Neuronal stem cell (in vitro differentiated cells): ENCODE measurements around the gene MICU1.
"Not testable (repeated sequence)": the region's sequence is repeated elsewhere in the genome, so short reads cannot be mapped to it uniquely, and the experiment has no call there.

Source experiments
- DNase-seq: peaks from one replicate; pipeline ENCODE4 v3.0.0-alpha.2; 2013; ENCODE audit warnings: low spot score
- H2AFZ ChIP-seq: one replicate; pipeline ENCODE4 v1.6.1; 2013; ENCODE audit warnings: mild to moderate bottlenecking, low read length, inconsistent platforms
- H2AK5ac ChIP-seq: 2 replicates; pipeline ENCODE4 v1.6.1; 2013; ENCODE audit warnings: low read depth, mild to moderate bottlenecking, inconsistent platforms, low read length, moderate library complexity, mixed read lengths
- H2BK120ac ChIP-seq: 2 replicates; pipeline ENCODE4 v1.6.1; 2013; ENCODE audit warnings: low read depth, mild to moderate bottlenecking, inconsistent platforms, low read length, moderate library complexity, mixed read lengths
- H2BK12ac ChIP-seq: one replicate; pipeline ENCODE4 v1.6.1; 2013; ENCODE audit warnings: low read length, inconsistent platforms
- H2BK15ac ChIP-seq: 2 replicates; pipeline ENCODE4 v1.6.1; 2013; ENCODE audit warnings: mild to moderate bottlenecking, low read length, inconsistent platforms, mixed read lengths
- H2BK5ac ChIP-seq: one replicate; pipeline ENCODE4 v1.6.1; 2013; ENCODE audit warnings: inconsistent platforms, mild to moderate bottlenecking, low read length, moderate library complexity
- H3K14ac ChIP-seq: one replicate; pipeline ENCODE4 v1.6.1; 2013; ENCODE audit warnings: low read length, inconsistent platforms
- H3K18ac ChIP-seq: 2 replicates; pipeline ENCODE4 v1.6.1; 2013; ENCODE audit warnings: low read length, inconsistent platforms
- H3K23ac ChIP-seq: 2 replicates; pipeline ENCODE4 v1.6.1; 2013; ENCODE audit warnings: low read depth, mild to moderate bottlenecking, mixed read lengths, low read length, inconsistent platforms; ENCODE audit not compliant: poor library complexity
- H3K27ac ChIP-seq: replicated peaks from 3 replicates; pipeline ENCODE4 v1.5.1; 2013; ENCODE audit warnings: low read length, inconsistent platforms
- H3K27me3 ChIP-seq, 3 experiments: 2 replicates each; pipeline ENCODE4 v1.6.1; 2013; ENCODE audit warnings: low read length in 3 of 3, mild to moderate bottlenecking in 2 of 3, inconsistent platforms in 1 of 3, low read depth in 1 of 3, mixed read lengths in 1 of 3, moderate library complexity in 1 of 3; ENCODE audit not compliant: control insufficient read depth in 3 of 3, insufficient read depth in 3 of 3
- H3K36me3 ChIP-seq, 2 donors: replicated peaks in 1 of 2; 2 replicates each; pipeline ENCODE4 v1.6.1; 2013; ENCODE audit warnings: low read length in 2 of 2; ENCODE audit not compliant: control insufficient read depth in 2 of 2, insufficient read depth in 2 of 2
- H3K4ac ChIP-seq: 2 replicates; pipeline ENCODE4 v1.6.1; 2013; ENCODE audit warnings: inconsistent platforms, mild to moderate bottlenecking, low read length, moderate library complexity
- H3K4me1 ChIP-seq, 2 donors: 1 replicate in 1 of 2; 2 replicates in 1 of 2; pipeline ENCODE4 v1.6.1; 2013; ENCODE audit warnings: low read length in 2 of 2, low read depth in 1 of 2; ENCODE audit not compliant: control insufficient read depth in 2 of 2, insufficient read depth in 1 of 2
- H3K4me2 ChIP-seq: one replicate; pipeline ENCODE4 v1.6.1; 2013; ENCODE audit warnings: mild to moderate bottlenecking, low read length, inconsistent platforms; ENCODE audit not compliant: insufficient read depth, poor library complexity, severe bottlenecking
- H3K4me3 ChIP-seq, 2 donors: 2 replicates each; pipeline ENCODE4 v1.5.1; 2013; ENCODE audit warnings: low read length in 2 of 2, mild to moderate bottlenecking in 2 of 2, inconsistent platforms in 1 of 2, moderate library complexity in 1 of 2
- H3K79me1 ChIP-seq: one replicate; pipeline ENCODE4 v1.6.1; 2013; ENCODE audit warnings: low read depth, mild to moderate bottlenecking, inconsistent platforms, low read length, moderate library complexity
- H3K9ac ChIP-seq: one replicate; pipeline ENCODE4 v1.6.1; 2013; ENCODE audit warnings: mild to moderate bottlenecking, low read depth, low read length, inconsistent platforms; ENCODE audit not compliant: poor library complexity
- H3K9me3 ChIP-seq, 2 donors: replicated peaks in 1 of 2; 2 replicates each; pipeline versions ENCODE3 to v1.6.1; 2013; ENCODE audit warnings: low read length in 2 of 2, mild to moderate bottlenecking in 2 of 2, inconsistent platforms in 1 of 2, low read depth in 1 of 2, mixed read lengths in 1 of 2, moderate library complexity in 1 of 2; ENCODE audit not compliant: control insufficient read depth in 2 of 2, insufficient read depth in 1 of 2
- H4K8ac ChIP-seq: one replicate; pipeline ENCODE4 v1.6.1; 2013; ENCODE audit warnings: low read depth, mild to moderate bottlenecking, inconsistent platforms, low read length, moderate library complexity
- H4K91ac ChIP-seq: one replicate; pipeline ENCODE4 v1.6.1; 2013; ENCODE audit warnings: low read length, low read depth, mild to moderate bottlenecking, inconsistent platforms; ENCODE audit not compliant: poor library complexity
- WGBS, 2 donors: extraction: QIAGEN DNeasy Blood & Tissue Kit; methylation state at CpG; one replicate each; pipeline ENCODE4 v1.1.7; 2013; ENCODE audit warnings: missing lambda C conversion rate in 2 of 2, mixed read lengths in 1 of 2; ENCODE audit not compliant: insufficient read length in 2 of 2, insufficient replicate concordance in 1 of 2; ENCODE audit errors: extremely low coverage in 2 of 2; 5-methylcytosine and 5-hydroxymethylcytosine counted together

Gene MICU1

GRCh38 chr10:72326665-72327603 is 298.9 kb downstream of the MICU1 start:
- not testable (repeated sequence) for H3K4me3 ChIP-seq, H3K4me2 ChIP-seq, H3K9me3 ChIP-seq, H2BK5ac ChIP-seq, DNase-seq, H2AFZ ChIP-seq, H2BK120ac ChIP-seq, H3K79me1 ChIP-seq, H3K27ac ChIP-seq, H3K4ac ChIP-seq, H3K9ac ChIP-seq, H3K23ac ChIP-seq, H2AK5ac ChIP-seq, H3K27me3 ChIP-seq, H3K36me3 ChIP-seq, H3K18ac ChIP-seq, H2BK15ac ChIP-seq, H4K91ac ChIP-seq, H3K14ac ChIP-seq, H4K8ac ChIP-seq
- Histone ChIP-seq H3K4me1 (peaks cover 33 to 38% of the 10 kb centered on the region in 2 donors), H2BK12ac (peak overlapping the region; percentile 25)
- WGBS, 2 donors, result no CpG with 5 or more reads among the region's 32 CpGs

- Histone ChIP-seq H3K4me1 (peaks cover 37 to 38% of the 10 kb centered on the region in 2 donors), H2AFZ (peak overlapping the region; percentile 85), H3K18ac (peak overlapping the region; percentile 92), H3K4ac (peak overlapping the region; percentile 87), H2AK5ac (peak overlapping the region; percentile 97), H3K23ac (peak overlapping the region; percentile 27), H2BK120ac (peak overlapping the region; percentile 76), H3K27ac (peak overlapping the region; percentile 58), H2BK5ac (peak overlapping the region; percentile 97), H2BK12ac (peak overlapping the region; percentile 85), H2BK15ac (peak overlapping the region; percentile 82), H4K91ac (peak overlapping the region; percentile 22)
- not testable (repeated sequence) for H3K9ac ChIP-seq, H3K36me3 ChIP-seq, H3K14ac ChIP-seq, DNase-seq, H3K79me1 ChIP-seq, H3K4me2 ChIP-seq, H3K4me3 ChIP-seq, H4K8ac ChIP-seq, H3K27me3 ChIP-seq, H3K9me3 ChIP-seq
- WGBS, 2 donors, result no CpG with 5 or more reads among the region's 49 CpGs
Observed at GRCh38 chr10:72325243-72326175, 300.4 kb downstream of the MICU1 start.

GRCh38 chr10:72323771-72324191 is 302.1 kb downstream of the MICU1 start:
- Histone ChIP-seq H2BK15ac (peak overlapping the region; percentile 23), H3K9ac (no peak overlapping the region), H2AFZ (no peak overlapping the region), H3K27me3 (peaks cover 0 to 4% (median 0%) of the 10 kb centered on the region in 3 experiments), H3K36me3 (no peaks in the 10 kb centered on the region), H3K9me3 (peaks cover 0 to 2% of the 10 kb centered on the region in 2 donors), H3K27ac (no peak overlapping the region), H2BK120ac (peak overlapping the region; percentile 1), H4K91ac (no peak overlapping the region), H3K4me3 (no peak overlapping the region), H3K14ac (no peak overlapping the region), H2AK5ac (peak overlapping the region; percentile 78), H3K18ac (peak overlapping the region; percentile 31), H3K4ac (no peak overlapping the region), H3K23ac (no peak overlapping the region), H2BK12ac (no peak overlapping the region), H4K8ac (no peak overlapping the region), H2BK5ac (peak overlapping the region; percentile 88), H3K79me1 (no peaks in the 10 kb centered on the region), H3K4me1 (peaks cover 36 to 43% of the 10 kb centered on the region in 2 donors), H3K4me2 (no peak overlapping the region)
- DNase-seq, result no peak
- WGBS, 2 donors, result no CpG with 5 or more reads among the region's 12 CpGs
